NCI-H2107 treated with DMSO at 0.1 percent for 48 hours (cell line): ENCODE data around the gene NUDT22.
A peak's percentile ranks its signal among the peaks of the same experiment; 100 is the strongest.
"Not testable (repeated sequence)": the region's sequence is repeated elsewhere in the genome, so short reads cannot be mapped to it uniquely, and the experiment has no call there.

Experiments
- DNase-seq: peaks from one replicate; lab custom pipeline; 2025; ENCODE audit not compliant: unreplicated experiment; lab: John Stamatoyannopoulos, UW

NUDT22 gene

DNA sequence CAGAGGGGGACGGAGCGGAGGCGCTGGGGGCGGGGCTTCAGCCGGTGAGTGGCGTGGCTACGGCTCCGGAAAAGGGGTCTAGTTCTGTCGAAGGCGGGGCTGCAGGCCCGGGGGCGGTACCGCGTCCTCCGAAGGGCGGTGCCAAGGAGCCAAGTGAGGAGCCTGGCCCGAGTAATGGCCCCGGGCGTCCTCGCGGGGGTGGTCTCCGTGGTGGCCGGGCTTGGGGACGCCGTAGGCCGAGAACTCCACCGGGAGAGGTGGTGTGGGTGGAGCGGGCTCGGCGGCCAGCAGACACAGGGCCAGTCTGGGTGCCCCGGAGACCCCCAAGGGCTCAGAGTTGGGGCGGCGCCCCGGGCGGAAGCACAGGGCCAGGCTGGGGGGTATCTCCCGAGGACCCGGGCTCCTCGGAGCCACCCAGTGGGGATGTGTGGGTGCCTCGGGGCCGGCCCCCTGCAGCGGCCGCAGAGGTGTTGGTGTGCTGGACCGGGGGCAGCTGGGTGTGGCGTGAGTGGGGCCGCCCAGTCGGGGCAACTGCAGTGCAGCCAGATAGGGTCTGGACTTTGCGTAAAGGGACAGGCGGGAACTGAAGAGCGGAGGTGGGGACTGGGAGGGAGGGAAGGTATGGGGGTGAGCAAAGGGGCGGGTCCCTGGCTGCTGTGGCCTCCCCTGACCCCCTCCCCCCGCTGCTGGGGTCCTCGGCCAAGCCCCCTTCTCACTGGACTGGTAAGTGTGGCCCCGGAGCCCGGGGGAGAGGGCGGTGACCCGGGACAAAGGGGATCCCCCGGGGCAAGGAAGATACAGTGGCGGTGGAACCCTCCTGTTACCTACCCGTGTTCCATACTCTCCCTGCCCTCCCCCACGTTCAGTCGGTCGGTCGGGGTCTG lies 15.7 kb downstream of the NUDT22 start:
- DNase-seq: no peak

DNA sequence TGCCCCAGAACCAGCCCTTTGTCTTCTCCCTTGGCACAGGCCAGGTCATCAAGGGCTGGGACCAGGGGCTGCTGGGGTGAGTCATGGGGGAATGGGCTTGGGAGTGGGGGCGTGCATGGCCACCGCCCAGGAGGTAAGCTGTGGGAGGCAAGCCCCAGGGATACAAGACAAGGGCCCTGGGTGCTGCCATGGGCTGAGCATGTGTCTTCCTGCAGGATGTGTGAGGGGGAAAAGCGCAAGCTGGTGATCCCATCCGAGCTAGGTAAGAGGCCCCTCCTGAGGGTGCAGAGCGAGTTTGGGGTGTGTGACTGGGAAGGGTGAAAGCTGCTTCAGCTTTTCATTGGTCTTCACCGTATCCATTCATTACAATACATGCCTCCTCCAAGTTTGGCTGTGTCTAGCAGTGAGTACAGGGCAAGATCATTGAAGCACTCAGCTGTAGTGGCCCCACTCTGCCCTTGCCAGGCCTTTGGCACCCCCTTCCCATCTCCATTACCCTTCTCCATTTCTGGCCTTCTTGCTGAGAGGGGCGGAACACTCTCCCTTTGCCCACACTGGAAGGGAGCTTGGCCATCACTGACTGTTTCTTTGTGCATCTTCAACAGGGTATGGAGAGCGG lies 17.3 kb downstream of the NUDT22 start:
- no peak for DNase-seq

DNA sequence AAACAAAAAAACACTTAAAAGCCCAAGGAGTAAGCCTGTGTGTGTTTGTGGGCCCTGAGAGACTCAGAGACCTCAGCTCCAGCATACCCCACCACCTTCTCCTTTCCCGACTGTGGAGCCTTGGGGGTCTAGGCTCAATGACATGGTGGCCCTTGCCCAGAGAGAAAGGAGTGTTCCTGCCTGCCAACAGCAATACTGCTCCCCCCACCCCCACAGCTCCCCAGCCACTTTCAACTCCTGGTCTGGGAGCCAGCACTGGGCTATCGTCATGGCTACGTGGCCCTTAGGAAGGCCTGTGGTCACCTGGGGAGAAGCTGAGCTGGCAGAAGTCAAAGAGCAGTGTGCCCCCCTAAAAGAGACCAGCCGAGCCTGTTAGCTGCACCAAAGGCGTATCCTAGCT lies 18.0 kb downstream of the NUDT22 start:
- DNase-seq: no peak

DNA sequence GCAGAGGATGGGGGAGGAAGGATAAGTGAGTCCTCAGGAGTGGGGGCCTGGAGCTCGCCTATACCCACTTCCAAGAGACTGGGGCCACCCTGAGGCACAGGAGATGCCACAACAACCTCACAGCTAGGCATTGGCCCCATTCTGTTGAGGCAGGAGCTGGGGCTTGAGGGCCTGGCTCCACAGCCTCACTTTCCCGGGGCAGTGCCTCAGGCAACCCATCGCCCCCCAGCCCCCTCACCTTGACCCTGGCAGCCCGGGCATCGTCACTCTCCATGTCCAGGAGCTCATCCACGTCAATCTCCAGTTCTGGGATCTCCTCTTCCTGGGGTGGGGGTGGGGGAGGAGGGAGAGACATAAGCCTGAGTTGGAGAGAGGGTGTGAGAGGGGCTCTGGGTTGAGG lies 18.9 kb downstream of the NUDT22 start:
- no peak for DNase-seq

DNA sequence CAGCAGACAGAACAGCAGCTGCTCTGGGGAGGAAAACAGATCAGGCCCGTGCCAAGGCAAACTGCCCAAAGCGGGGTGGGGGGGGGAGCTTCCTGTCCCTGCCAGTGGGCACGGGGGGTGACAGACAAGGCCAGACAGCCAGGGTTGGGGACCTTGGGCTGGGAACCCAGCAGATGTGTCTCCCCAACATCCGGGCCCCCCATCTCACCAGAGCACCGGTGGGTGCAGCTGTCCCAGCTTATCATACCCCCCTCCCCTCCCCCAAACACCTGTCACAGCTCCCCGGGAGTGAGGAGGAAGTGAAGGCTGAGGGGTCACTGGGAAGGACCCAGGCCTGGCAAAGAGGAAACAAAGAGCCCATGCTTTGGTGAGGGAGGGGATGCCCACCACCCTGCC lies 19.3 kb downstream of the NUDT22 start:
- no peak for DNase-seq

DNA sequence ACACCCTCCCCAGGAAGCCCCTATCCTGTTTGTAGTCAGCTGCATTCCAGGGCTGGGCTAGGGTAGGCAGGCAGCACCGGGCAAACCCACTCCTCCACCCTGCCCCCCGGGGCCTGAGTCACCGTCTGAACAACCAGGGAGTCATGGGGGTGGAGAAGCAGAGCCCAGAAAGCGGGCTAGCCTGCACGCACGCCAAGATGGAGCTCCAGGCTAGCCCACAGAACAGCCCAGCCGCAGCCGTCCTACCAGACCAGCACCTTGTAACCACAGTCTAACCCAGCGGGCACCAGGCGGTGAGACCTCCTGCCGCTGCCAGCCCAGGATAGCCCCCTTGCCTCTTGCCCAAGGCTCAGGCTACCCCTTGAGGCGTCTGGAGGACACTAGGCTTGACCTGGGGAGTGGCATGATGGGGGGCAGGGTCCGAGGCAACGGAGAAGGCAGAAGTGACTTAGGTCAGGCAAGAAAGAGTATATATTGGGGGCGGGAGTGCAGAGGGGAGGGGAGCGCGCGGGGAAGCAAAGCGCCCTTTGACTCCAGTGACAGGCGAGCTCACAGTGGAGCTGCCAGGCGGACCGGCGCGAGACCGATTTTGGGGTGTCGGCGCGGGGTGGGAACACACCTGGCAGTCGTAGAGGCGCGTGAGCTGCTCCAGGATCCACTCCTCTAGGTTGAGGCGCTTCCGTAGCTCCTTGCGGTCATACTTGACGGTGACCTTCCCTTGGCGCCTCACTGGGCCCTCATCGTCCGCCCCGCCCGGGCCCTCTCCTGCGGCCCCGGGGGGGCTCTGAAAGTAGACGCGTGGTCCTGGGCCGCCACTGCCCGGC lies 19.9 kb downstream of the NUDT22 start:
- DNase-seq: peak; percentile 18

DNA sequence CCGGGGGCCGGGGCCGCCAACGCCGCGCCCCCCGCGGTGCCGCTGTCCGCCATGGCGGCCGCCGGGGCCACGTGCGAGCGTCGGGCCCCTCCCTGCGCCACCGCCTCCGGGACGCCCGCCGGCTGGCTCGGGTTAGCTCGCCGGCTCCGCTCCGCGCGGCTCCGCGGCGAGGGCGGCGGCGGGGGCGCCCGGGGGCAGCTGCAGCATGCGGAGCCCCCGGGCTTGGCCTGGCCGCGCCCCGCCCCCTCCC lies 20.5 kb downstream of the NUDT22 start:
- not testable (repeated sequence) for DNase-seq

DNA sequence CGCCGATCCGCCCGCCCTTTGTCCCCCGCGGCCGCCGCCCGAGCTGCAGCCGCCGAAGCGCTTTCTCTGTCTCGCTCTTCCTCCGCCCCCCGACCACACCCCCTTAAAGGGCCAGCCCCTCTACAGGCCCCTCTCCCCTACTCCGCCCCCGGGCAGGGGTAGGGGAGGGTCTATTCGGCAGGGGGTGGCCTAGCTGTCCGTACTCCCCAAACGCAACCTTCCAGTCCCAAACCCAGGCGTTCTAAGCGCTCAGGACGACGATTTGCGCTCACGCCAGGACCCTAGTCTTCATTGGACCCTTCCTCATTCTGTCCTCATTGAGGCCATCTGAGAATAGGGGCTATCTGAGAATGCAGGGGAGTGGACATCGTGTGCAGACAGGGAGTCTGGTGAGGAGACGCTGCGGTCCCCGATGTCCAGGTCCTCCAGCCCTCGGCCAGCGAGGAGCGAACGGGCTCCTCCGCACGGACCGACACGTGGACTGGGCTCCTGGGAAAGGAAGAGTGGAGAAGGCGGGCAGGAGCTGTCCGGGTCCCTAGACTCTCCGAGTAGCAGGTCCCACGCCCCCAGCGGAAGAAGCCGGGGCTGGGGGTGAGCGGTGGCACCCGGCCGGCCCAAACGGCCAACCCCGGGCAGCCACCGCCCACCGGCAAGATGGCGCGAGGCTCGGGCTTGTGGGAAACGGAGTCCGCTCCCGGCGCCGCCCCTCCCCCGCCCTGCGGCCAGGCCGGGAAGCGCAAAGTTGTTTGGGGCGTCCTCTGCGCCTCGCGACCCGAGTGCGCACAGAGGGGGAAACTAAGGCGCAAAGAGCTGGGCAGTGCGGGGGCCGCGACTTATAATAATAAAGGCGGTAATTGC lies 21.0 kb downstream of the NUDT22 start, which contains the start of gene PPP1R14B:
Gene PPP1R14B (minus strand): TSS at position 73 of the 858 bp plus-strand sequence. CDS start 270 bp downstream, outside the sequence.
- DNase-seq: peak; percentile 50

DNA sequence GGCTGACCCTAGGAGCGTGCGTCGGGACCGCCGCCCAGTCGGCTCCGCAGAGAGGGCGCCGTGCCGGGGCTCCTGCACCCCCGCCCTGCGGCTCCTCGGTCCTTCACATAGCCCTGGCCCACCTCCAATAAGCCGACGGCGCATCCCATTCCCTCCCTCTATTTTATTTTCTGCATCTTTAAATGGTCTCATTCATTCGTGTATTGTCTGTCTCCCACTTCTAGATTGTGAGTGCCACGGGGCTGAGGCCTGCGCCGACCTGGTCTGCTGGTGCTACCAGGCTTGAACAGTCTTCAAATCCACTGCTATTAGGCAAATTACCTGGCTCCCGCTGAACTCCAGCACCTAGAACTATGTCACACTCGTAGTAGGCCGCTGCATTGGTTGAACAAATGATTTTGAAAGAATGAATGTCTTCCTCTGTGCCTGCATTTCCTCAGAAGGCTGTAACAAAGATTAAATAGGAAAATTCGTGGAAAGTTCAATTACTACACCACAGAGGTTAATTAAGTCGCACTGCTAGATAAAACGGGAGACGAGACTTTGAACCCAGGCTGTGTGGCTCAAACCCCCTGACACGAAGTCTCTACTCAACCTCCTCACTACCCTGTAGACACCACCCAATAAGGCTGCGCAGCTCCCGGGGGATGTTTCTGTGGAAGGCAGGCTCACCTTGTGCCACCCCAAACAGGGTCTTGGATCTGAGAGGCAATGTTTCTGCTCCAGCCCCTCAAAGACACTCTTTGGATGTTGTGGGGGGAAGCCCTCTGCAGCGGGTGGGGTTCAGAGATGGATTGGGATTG lies 21.9 kb downstream of the NUDT22 start:
- DNase-seq: no peak

DNA sequence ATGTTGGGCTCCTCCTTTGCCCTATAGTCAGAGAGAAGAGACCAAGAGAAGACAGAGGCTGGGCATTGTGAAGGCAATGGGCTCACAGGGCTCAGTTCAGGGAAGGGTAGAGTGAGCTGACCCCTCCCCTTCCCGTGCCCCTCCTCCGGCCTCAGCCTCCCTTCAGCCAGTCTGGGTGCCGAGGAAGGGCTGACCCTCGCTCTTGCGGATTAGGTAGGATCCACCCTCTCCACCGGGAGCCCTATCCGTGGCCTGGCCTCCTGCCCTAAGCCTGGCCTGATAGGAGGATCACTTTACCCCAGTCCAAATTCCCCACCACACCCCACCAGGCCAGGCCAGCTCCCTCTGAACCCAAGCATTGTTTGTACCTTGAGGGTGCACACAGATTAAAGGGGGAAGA lies 22.5 kb downstream of the NUDT22 start:
- DNase-seq: no peak

DNA sequence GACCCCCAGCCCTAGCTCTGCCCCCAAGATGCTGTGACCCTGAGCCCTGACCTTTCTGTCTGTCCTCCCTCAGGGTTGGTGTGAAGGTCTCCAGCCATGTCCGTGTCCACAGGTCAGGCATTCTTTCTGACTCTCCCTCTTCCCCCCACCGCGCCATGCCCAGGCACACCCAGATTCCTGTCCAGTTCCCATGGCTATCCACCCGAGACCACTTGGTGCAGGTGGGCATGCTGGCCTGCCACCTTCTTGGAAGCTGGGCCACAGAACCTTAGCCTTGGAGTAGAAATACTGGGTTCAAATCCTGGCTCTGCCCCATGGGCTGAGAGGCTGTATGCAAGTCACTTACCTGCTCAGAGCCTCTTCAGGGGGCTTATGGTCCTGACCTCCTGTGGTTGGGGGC lies 23.0 kb downstream of the NUDT22 start:
- no peak for DNase-seq

DNA sequence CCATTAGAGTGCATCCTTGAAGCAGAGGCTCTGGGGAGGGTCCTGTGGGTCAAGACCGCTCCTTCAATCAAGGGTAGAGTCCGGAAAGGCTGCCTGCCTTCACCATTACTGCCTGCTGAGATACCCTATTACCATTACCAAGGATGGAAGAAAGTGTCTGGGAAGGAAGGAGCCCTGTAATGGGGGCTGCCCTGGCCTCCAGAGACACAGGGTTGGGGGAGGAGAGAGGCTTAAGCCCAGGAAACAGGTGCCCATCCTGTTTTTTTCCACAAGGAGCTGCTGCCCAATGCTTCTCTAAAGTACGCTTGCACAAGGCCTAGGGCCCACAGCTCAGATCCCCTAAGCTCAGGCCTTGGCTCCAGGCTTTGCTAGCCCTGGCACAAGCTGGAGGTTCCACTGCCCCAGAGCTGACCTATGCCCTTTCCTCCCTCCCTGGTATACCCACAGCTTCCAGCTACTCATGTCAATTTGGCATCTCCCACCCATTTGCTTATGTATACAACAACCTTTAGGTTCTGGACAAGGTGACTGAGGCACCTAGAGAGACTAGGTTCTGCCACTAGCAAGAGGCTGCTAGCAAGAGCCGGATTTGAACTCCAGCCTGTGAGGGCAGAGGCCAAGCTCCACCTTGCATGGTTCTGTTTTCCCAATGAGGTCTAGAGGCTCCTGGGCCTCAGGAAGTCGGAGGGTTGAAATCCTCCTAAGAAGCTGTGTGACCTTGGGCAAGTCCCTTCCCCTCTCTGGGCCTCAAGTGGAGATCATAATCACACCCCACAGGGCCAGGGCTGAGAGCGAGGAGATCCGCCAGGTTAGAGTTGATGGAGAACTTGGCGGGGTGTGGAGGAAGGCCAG lies 23.7 kb downstream of the NUDT22 start:
- DNase-seq: no peak

DNA sequence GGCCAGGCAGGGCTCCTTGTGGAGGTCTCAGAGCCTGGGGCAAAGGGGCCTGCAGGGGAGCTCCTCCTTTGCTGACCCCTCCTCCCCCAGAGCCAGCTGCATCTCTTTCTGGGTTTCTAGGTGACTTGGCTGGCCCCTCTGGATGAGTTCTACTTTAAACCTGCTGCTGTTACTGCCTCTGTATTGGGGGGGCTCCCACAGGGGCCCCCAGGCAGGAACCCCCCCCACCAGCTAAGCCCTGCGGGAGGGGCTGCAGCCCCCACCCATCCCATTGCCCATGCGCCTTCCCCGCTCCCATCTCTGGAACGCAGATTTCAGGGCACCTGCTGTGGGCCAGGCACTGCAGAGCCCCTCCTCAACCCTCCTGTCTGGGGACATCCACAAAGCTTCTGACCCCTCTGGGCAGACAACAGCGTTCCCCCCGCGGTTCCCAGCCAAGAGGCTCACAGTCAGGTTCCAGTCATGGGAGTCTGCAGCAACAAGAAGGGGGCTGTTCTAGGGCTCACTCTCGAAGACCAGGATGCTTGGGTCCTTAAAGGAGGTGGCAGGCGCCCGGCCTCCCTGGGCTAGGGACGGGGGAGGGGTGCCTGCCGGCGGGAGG lies 24.4 kb downstream of the NUDT22 start:
- DNase-seq: no peak

DNA sequence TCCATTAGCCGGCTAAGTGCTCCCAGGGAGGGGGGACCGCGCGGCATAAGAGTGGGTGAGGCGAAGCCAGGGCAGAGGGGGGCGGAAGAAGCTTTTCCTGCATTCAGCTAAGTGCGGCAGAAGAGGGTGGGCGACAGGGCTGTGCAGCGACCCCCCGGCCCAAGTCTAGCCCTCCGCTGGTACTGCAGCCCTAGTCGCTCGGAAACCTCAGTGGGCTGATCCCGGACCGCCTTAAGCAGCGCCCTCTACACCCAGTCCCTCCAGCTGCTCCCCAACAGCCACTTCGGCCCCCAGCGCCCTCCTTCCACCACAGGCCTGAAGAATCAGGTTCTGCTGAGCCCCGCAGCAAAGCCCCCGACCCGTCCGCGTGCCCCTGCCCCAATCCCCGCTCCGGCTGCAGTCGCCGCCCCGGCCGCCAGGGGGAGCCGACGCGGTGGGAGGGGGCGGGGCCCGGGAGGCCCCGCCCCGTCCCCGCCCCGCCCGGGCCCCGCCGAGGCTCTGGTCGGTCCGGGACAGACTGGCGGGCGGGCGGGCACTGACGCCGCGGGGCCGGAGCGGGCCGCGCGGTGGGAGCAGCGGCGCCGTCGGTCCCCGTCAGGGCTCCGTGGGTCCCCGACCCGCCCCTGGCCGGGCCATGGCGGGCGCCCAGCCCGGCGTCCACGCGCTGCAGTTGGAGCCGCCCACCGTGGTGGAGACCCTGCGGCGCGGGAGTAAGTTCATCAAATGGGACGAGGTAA lies 25.1 kb downstream of the NUDT22 start, which contains the start of gene PLCB3:
Gene PLCB3 (plus strand): TSS at position 515 of the 737 bp plus-strand sequence. CDS start 120 bp downstream, at position 635.
- no peak for DNase-seq

DNA sequence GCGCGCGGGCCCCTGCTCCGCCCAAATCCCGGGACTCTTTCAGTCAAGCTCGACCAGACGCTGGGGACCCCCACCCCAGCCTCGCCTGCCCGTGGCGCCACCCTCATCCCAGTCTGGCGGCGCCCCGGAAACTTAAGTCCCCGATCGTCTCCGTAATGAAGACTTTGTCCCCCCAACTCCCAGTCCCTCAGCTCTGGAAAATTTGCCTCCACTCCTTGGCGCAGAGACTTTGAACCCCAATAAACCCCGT lies 25.6 kb downstream of the NUDT22 start:
- DNase-seq: no peak

DNA sequence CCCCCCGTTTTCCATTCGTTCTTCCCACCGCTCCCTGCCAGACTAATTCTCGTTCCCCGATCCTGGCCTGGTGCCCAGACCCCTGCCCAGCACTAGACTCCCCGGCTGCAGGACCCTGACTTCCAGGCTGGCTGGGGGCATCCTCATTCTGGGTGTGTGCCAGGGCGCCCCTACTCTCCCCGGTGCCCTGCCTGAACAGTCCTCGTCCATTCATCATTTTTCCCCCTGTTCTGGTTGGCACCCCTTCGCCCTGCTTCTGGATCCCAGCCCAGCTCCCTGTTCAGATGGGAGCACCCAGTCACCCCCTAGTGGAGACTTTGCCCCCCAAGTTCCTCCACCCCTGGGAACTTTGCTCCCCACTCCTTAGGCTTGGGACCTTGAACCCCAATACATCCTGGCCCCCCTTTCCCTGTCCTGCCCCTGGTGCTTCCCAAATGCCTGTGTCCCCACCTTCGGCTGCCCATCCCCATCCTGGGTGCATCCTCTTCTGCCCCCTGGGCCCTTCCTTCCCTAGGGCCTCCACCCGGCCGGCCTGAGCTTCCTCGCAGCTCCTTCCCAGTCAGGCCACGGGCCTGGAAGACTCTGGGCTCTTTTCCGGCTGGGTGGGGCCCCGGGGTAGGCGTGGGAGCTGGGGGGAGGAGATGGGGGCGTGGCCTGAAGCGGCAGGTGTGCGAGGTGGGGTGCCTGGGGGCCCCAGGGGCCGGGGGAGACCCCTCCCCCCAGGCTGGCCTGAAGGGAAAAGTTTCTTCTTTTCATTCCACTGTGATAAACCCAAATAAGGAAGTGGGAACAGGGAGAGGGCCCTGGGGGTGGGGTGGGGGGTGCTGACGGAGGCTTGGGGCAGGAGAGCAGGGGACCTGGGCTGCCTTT lies 26.2 kb downstream of the NUDT22 start:
- no peak for DNase-seq

DNA sequence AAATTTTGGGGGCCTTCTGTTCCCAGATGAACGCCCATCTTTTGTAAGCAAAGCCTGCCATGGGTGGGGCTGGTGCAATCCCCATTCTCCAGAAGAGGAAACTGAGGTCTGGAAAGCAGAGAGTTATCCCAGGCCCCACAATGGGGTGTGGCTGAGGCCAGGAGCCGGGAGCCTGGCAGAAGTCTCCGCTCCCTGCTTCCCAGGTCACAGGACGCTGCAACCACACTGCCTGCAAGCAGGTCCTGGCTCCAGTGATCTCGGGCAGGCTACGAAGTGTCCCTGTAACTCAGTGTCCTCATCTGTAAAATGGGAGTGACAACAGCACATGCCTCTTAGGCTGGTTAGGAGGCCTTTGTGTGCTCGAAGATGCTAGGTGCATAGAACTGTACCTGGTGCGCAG lies 27.0 kb downstream of the NUDT22 start:
- no peak for DNase-seq
